Lower lobe of right lung (tissue), 2 donors: ENCODE results near the gene MPP4. TPM values are rescaled to one million over a fixed set of nuclear protein-coding genes. Genes with fewer than 3 reads are reported as not detected.

Experiments used
- ATAC-seq, 2 donors: fragments of 200-7000 bp; cut with Tn5 transposase; one replicate each; pipeline ENCODE4 v1.9.1; 2020 to 2022; ENCODE audit warnings: mild to moderate bottlenecking in 2 of 2, moderate library complexity in 2 of 2
- DNase-seq: peaks from one replicate; pipeline ENCODE4 v3.0.0-alpha.2; 2020
- H3K27ac ChIP-seq: fragments of 200-600 bp; one replicate; pipeline ENCODE4 v1.8.0; 2022
- H3K27me3 ChIP-seq: fragments of 200-600 bp; one replicate; pipeline ENCODE4 v1.8.0; 2022; ENCODE audit warnings: low read depth
- H3K36me3 ChIP-seq: fragments of 200-600 bp; one replicate; pipeline ENCODE4 v1.8.0; 2022; ENCODE audit warnings: mild to moderate bottlenecking
- H3K4me1 ChIP-seq: fragments of 200-600 bp; one replicate; pipeline ENCODE4 v1.8.0; 2022
- H3K4me3 ChIP-seq: fragments of 200-600 bp; one replicate; pipeline ENCODE4 v1.8.0; 2022; ENCODE audit warnings: mild to moderate bottlenecking
- H3K9me3 ChIP-seq: fragments of 200-600 bp; one replicate; pipeline ENCODE4 v1.8.0; 2022
- CTCF ChIP-seq: fragments of 200-600 bp; IDR thresholded peaks from one replicate; pipeline ENCODE4 v1.8.0; 2022; ENCODE audit warnings: antibody characterized with exemption, mild to moderate bottlenecking
- intact Hi-C: fragments of 100-400 bp; cut with DNase I; formaldehyde crosslinking; loops from one replicate; pipeline ENCODE4 v1.11.0; 2022
- total RNA-seq: library from RNA; stranded (reverse); fragmentation: NEBNext Ultra II Directional; extraction: Animal tissue kit (Norgen Biotek cat#: 25700); gene quantifications from one replicate; pipeline ENCODE4 v1.2.1, GENCODE V29; 2021
- donor health status: DM: no; HTN: yes; CAD: no; lungs with severe emphysema.

Gene MPP4
- total RNA-seq, 1 donor from 2014 or later = 0.30 TPM

- peak; percentile 92 to 95 for ATAC-seq
- Histone ChIP-seq H3K4me1 (peaks cover 4% of the 10 kb centered on the region), H3K36me3 (no peaks in the 10 kb centered on the region), H3K27ac (no peak overlapping the region), H3K27me3 (no peaks in the 10 kb centered on the region), H3K4me3 (peak overlapping the region; percentile 37), H3K9me3 (no peaks in the 10 kb centered on the region)
- DNase-seq = peak; percentile 83
- TF ChIP-seq CTCF = peak; percentile 46
- intact Hi-C loops = no loop called here
Measured at GRCh38 chr2:201618744-201619662, 79.4 kb downstream of the MPP4 start.

GRCh38 chr2:201608021-201608420, 90.4 kb downstream of the MPP4 start:
- Histone ChIP-seq H3K27me3 (no peaks in the 10 kb centered on the region), H3K27ac (no peak overlapping the region), H3K4me3 (no peak overlapping the region), H3K9me3 (peaks cover 6% of the 10 kb centered on the region), H3K36me3 (no peaks in the 10 kb centered on the region), H3K4me1 (no peaks in the 10 kb centered on the region)
- DNase-seq (no peak), ATAC-seq (no peak)
- no peak for TF ChIP-seq CTCF
- intact Hi-C loops = no loop called here

GRCh38 chr2:201607568-201607967, 90.9 kb downstream of the MPP4 start:
- Histone ChIP-seq H3K27ac (no peak overlapping the region), H3K27me3 (no peaks in the 10 kb centered on the region), H3K36me3 (no peaks in the 10 kb centered on the region), H3K4me1 (no peaks in the 10 kb centered on the region), H3K4me3 (no peak overlapping the region), H3K9me3 (peaks cover 6% of the 10 kb centered on the region)
- no peak for DNase-seq
- intact Hi-C loops = no loop called here
- no peak for ATAC-seq
- no peak for TF ChIP-seq CTCF

- no peaks in the 10 kb centered on the region for H3K27me3 ChIP-seq
- no peaks in the 10 kb centered on the region for H3K4me1 ChIP-seq
- intact Hi-C loops = no loop called here
- no peak overlapping the region for H3K27ac ChIP-seq
- TF ChIP-seq CTCF = no peak
- DNase-seq (no peak), ATAC-seq (peak; percentile 80 to 84)
- no peak overlapping the region for H3K4me3 ChIP-seq
- H3K9me3 ChIP-seq = no peaks in the 10 kb centered on the region
- H3K36me3 ChIP-seq = no peaks in the 10 kb centered on the region
Measured at GRCh38 chr2:201600906-201601305, 97.5 kb downstream of the MPP4 start.

- Histone ChIP-seq H3K27ac (no peak overlapping the region), H3K9me3 (no peaks in the 10 kb centered on the region), H3K36me3 (no peaks in the 10 kb centered on the region), H3K4me1 (no peaks in the 10 kb centered on the region), H3K27me3 (no peaks in the 10 kb centered on the region), H3K4me3 (no peak overlapping the region)
- ATAC-seq (no peak), DNase-seq (no peak)
- TF ChIP-seq CTCF = no peak
- intact Hi-C loops = no loop called here
Measured at GRCh38 chr2:201597397-201597796, 101.0 kb downstream of the MPP4 start.

Other genes starting within 250 kb of the MPP4 start
- 66.5 TPM for gene TRAK2, start 247.2 kb downstream of the MPP4 start, total RNA-seq
- 24.5 TPM for gene STRADB, start 246.9 kb downstream of the MPP4 start, total RNA-seq
- 13.9 TPM for gene TMEM237, start 55.1 kb downstream of the MPP4 start, total RNA-seq
- gene ALS2, start 82.3 kb upstream of the MPP4 start, total RNA-seq = 24.7 TPM
- gene CDK15, start 107.9 kb upstream of the MPP4 start, total RNA-seq = 4.5 TPM